ENCODE data around the gene GALNT16.

The GALNT16 gene

DNA sequence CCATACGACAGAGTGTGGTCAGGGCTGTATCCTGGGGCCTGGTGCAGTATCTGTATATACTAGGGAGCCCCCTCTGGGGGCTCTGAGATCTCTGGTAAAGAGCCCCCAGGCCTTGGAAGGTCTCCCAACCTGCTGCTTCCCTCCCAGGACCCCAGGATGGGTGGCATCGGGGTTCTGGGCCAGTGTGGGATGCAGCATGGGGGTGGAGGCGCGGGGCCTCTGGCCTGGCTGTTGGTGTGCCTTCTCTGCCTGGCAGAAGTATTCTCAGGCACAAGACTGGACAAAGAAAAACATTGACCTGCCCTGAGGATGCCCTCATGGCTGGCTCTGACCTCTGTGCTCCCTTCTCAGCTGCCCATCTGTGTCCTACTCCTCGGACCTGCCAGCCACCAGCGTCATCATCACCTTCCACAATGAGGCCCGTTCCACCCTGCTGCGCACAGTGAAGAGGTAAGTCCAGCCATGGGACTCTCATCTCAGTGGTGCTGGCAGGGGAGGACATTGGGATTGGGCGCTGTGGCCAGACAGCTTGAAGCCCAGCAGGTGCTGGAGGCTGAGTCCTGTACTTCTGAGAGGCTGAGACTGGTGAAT is 64.5 kb downstream of the GALNT16 start:
- Mint-ChIP-seq H3K36me3 (ENCODE audit: low read depth) (no peaks in the 10 kb centered on the region), H3K27ac (no peak overlapping the region)

GRCh38 chr14:69325086-69325485 is 65.1 kb downstream of the GALNT16 start:
- Mint-ChIP-seq H3K4me3 (no peak overlapping the region), H3K9me3 (no peaks in the 10 kb centered on the region), H3K4me1 (ENCODE audit: low read depth) (no peaks in the 10 kb centered on the region), H3K36me3 (ENCODE audit: low read depth) (no peaks in the 10 kb centered on the region), H3K27ac (no peak overlapping the region), H3K27me3 (ENCODE audit: low read depth) (no peaks in the 10 kb centered on the region)

More for the DNA sequence above, 64.5 kb downstream of the GALNT16 start:
- Mint-ChIP-seq H3K4me1 (ENCODE audit: low read depth) (no peaks in the 10 kb centered on the region), H3K4me3 (no peak overlapping the region), H3K9me3 (no peaks in the 10 kb centered on the region), H3K27me3 (ENCODE audit: low read depth) (no peaks in the 10 kb centered on the region)

GRCh38 chr14:69325646-69326265 is 65.8 kb downstream of the GALNT16 start:
- Mint-ChIP-seq H3K4me3 (no peak overlapping the region), H3K27ac (no peak overlapping the region), H3K9me3 (no peaks in the 10 kb centered on the region), H3K4me1 (ENCODE audit: low read depth) (no peaks in the 10 kb centered on the region), H3K27me3 (ENCODE audit: low read depth) (no peaks in the 10 kb centered on the region), H3K36me3 (ENCODE audit: low read depth) (no peaks in the 10 kb centered on the region)

- Mint-ChIP-seq H3K4me1 (ENCODE audit: low read depth) (no peaks in the 10 kb centered on the region), H3K9me3 (no peaks in the 10 kb centered on the region), H3K4me3 (no peak overlapping the region), H3K36me3 (ENCODE audit: low read depth) (no peaks in the 10 kb centered on the region), H3K27ac (no peak overlapping the region), H3K27me3 (ENCODE audit: low read depth) (no peaks in the 10 kb centered on the region)
Measured at GRCh38 chr14:69326611-69327010, 66.7 kb downstream of the GALNT16 start.

DNA sequence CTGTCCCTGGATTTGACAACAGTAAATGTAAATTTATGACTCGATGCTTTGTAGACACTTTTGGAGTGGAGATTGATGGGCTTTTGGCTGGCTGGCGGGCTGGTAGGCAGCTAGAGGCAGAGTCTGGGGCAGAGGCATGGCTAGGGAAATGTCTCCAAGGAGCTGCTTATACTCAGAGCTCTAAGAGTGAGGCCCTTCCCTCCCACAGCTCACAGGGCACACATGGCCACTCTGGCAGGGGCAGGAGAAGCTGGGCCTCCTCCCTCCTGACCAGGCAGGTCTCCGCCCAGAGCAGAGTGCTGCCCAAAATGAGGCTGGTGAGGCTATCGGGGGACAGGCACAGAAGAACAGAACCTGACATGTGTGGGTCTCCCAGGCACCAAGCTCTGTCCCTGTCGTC is 67.5 kb downstream of the GALNT16 start:
- no peak overlapping the region for H3K4me3 Mint-ChIP-seq
- H3K36me3 Mint-ChIP-seq (ENCODE audit: low read depth) = no peaks in the 10 kb centered on the region
- H3K27ac Mint-ChIP-seq = no peak overlapping the region
- no peaks in the 10 kb centered on the region for H3K27me3 Mint-ChIP-seq (ENCODE audit: low read depth)
- no peaks in the 10 kb centered on the region for H3K4me1 Mint-ChIP-seq (ENCODE audit: low read depth)
- no peaks in the 10 kb centered on the region for H3K9me3 Mint-ChIP-seq

DNA sequence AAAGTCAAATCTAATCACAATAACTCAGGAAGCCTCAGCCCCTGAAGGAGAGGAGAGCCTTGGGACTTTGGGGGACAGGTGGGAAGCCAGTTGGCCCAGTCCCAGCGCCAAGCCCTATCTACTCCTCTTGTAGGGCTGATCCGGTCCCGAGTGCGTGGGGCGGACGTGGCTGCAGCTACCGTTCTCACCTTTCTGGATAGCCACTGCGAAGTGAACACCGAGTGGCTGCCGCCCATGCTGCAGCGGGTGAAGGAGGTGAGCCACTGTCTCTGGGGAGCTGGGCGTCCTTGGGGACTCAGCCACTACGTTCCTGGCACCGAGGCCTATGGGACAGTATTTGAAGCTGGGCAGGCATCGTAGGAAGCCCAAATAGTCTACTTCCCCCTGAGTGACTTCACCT is 68.4 kb downstream of the GALNT16 start:
- Mint-ChIP-seq H3K27me3 (ENCODE audit: low read depth) (peaks cover 1% of the 10 kb centered on the region), H3K27ac (no peak overlapping the region), H3K4me3 (no peak overlapping the region), H3K36me3 (ENCODE audit: low read depth) (no peaks in the 10 kb centered on the region), H3K9me3 (no peaks in the 10 kb centered on the region), H3K4me1 (ENCODE audit: low read depth) (no peaks in the 10 kb centered on the region)

DNA sequence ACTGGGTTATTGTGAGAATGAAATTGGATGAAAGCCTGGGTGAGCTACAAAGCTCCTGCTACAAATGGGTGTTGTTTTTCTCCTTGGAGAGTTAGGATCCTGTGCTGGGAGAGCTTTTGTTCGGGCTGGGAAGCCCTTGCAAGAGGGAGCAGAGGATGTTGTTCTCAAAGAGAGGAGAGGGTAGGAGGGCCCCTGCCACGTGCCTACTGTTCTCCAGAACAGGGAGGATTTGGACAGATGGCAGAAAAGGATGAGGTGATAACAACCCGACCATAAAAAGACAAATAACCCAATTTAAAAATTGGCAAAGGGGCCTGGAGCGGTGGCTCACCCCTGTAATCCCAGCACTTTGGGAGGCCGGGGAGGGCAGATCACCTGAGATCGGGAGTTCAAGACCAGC is 68.8 kb downstream of the GALNT16 start:
- Mint-ChIP-seq H3K4me1 (ENCODE audit: low read depth) (no peaks in the 10 kb centered on the region), H3K9me3 (no peaks in the 10 kb centered on the region), H3K27me3 (ENCODE audit: low read depth) (peaks cover 4% of the 10 kb centered on the region), H3K4me3 (no peak overlapping the region), H3K27ac (no peak overlapping the region), H3K36me3 (ENCODE audit: low read depth) (no peaks in the 10 kb centered on the region)

GRCh38 chr14:69331206-69331605 is 71.2 kb downstream of the GALNT16 start:
- Mint-ChIP-seq H3K27ac (no peak overlapping the region), H3K4me3 (no peak overlapping the region)

GRCh38 chr14:69332782-69333395 is 72.9 kb downstream of the GALNT16 start:
- Mint-ChIP-seq H3K36me3 (ENCODE audit: low read depth) (no peaks in the 10 kb centered on the region), H3K27me3 (ENCODE audit: low read depth) (peaks cover 4% of the 10 kb centered on the region), H3K4me3 (no peak overlapping the region), H3K9me3 (no peaks in the 10 kb centered on the region), H3K27ac (no peak overlapping the region), H3K4me1 (ENCODE audit: low read depth) (peaks cover 5% of the 10 kb centered on the region)

More at GRCh38 chr14:69331206-69331605, 71.2 kb downstream of the GALNT16 start:
- Mint-ChIP-seq H3K9me3 (no peaks in the 10 kb centered on the region), H3K36me3 (ENCODE audit: low read depth) (no peaks in the 10 kb centered on the region), H3K27me3 (ENCODE audit: low read depth) (peaks cover 4% of the 10 kb centered on the region), H3K4me1 (ENCODE audit: low read depth) (peaks cover 5% of the 10 kb centered on the region)

DNA sequence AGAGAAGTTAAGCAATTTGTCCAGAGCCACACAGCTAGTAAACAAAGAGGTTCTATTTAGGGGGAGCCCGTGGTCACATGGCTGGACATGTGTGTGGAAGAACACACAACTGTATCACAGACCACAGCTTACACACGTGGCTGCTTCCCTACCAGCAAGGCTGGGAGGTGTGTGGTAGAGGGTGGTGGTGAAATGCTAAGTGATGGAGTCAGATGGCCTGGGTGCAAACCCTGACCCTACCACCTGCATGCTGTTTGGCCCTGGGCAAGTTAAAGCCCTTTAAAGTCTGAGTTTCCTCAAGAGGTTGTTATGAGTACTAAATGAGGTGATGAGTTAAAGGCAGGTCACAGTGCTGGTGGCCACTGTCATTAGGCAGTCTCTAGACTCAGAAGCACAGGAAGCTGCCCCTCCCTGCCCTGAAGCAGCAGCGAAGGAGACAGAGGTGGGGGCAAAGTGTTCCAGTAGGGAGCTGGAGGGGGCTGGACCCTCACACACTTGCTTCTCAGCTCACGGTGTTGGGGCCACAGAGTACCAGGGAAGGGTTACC is 73.9 kb downstream of the GALNT16 start:
- Mint-ChIP-seq H3K4me1 (ENCODE audit: low read depth) (peaks cover 5% of the 10 kb centered on the region), H3K9me3 (no peaks in the 10 kb centered on the region), H3K4me3 (no peak overlapping the region), H3K27ac (no peak overlapping the region), H3K27me3 (ENCODE audit: low read depth) (peaks cover 4% of the 10 kb centered on the region), H3K36me3 (ENCODE audit: low read depth) (no peaks in the 10 kb centered on the region)

DNA sequence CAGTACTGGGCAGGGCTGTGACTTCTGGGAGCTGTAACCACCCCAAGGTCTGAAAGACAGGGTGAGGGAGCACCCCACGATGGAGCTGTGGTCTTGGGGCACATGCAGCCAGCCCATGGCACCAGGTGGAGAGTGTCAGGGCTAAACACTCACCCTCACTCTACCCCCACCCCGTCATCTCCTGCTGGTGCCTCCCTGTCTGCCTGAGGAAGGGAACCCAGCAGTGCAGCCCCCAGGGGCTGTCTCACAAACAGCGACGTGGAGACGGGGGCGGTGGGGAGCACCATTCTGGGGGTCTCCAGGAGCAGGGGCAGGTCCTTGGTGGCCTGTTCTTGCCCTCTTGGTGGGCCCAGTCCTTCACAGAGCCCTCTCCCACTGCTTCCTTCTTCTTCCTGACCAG is 74.6 kb downstream of the GALNT16 start:
- Mint-ChIP-seq H3K27ac (no peak overlapping the region), H3K4me1 (ENCODE audit: low read depth) (peaks cover 5% of the 10 kb centered on the region), H3K4me3 (no peak overlapping the region)

DNA sequence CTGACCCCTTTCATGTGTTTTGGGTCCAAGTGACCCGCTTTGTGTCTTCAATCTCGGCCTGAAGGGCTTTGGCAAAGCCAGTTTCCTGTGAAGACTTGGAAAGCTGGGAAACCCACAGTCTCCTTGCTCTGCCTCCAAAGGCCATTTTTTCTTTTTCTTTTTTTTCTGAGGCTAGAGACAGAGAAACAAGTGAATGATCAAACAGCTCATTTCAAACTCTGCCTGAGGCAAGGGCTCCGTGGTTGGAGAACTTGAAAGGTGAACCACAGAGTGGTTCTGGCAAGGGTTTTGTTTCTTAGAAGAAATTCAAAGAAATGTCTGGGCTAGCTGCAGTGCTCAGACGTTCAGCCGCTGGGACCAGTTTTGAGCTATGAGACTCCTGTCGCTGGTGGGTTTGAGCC is 75.4 kb downstream of the GALNT16 start:
- H3K4me3 Mint-ChIP-seq = no peak overlapping the region
- no peaks in the 10 kb centered on the region for H3K36me3 Mint-ChIP-seq (ENCODE audit: low read depth)
- H3K4me1 Mint-ChIP-seq (ENCODE audit: low read depth) = peaks cover 5% of the 10 kb centered on the region
- H3K27me3 Mint-ChIP-seq (ENCODE audit: low read depth) = peaks cover 4% of the 10 kb centered on the region
- H3K27ac Mint-ChIP-seq = no peak overlapping the region
- no peaks in the 10 kb centered on the region for H3K9me3 Mint-ChIP-seq

More for the DNA sequence above, 74.6 kb downstream of the GALNT16 start:
- Mint-ChIP-seq H3K9me3 (no peaks in the 10 kb centered on the region), H3K36me3 (ENCODE audit: low read depth) (no peaks in the 10 kb centered on the region), H3K27me3 (ENCODE audit: low read depth) (peaks cover 4% of the 10 kb centered on the region)

DNA sequence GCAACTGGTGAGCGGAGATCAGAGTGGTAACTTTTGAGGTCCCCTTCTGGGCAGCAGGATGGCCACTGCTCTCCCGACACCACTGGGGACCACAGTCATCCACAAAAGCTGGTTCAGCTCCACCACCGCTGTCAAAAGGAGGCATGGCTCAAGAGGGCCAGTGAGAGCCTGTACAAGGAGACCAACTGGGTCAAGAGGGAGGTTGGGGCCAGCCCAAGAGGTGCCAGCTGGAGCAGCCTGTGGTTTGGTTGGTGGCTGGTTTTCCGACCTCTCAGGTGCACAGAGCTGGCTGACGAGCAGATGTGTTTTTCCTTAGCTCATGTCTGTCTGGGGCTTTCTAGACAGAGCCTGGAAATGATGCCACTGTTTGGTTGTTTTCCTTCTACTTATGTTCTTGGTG is 78.0 kb downstream of the GALNT16 start:
- no peaks in the 10 kb centered on the region for H3K9me3 Mint-ChIP-seq
- H3K27ac Mint-ChIP-seq = no peak overlapping the region
- no peaks in the 10 kb centered on the region for H3K36me3 Mint-ChIP-seq (ENCODE audit: low read depth)
- H3K27me3 Mint-ChIP-seq (ENCODE audit: low read depth) = peaks cover 4% of the 10 kb centered on the region
- no peak overlapping the region for H3K4me3 Mint-ChIP-seq
- peaks cover 5% of the 10 kb centered on the region for H3K4me1 Mint-ChIP-seq (ENCODE audit: low read depth)

DNA sequence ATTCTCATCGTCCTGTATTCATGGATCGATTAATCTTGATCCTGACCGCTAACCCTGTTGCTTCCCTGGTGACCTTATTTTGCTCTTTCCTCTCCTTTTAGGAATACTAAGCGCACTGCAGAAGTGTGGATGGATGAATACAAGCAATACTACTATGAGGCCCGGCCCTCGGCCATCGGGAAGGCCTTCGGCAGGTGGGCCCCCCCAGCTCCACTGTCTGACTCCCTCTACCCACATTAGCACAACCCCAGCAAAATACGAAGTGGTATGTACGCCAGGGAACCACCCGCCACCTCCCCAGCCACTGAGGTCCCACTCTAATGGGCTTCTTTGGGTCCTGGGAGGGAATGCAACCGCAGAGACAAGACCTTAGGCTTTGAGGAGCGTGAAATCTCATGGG is 79.5 kb downstream of the GALNT16 start:
- Mint-ChIP-seq H3K4me3 (no peak overlapping the region), H3K27me3 (ENCODE audit: low read depth) (peaks cover 6% of the 10 kb centered on the region), H3K9me3 (no peaks in the 10 kb centered on the region), H3K4me1 (ENCODE audit: low read depth) (peaks cover 5% of the 10 kb centered on the region), H3K36me3 (ENCODE audit: low read depth) (no peaks in the 10 kb centered on the region), H3K27ac (no peak overlapping the region)

- Mint-ChIP-seq H3K4me3 (no peak overlapping the region), H3K27ac (no peak overlapping the region), H3K27me3 (ENCODE audit: low read depth) (peaks cover 13% of the 10 kb centered on the region), H3K4me1 (ENCODE audit: low read depth) (no peaks in the 10 kb centered on the region), H3K9me3 (no peaks in the 10 kb centered on the region), H3K36me3 (ENCODE audit: low read depth) (no peaks in the 10 kb centered on the region)
Measured at GRCh38 chr14:69342928-69343525, 83.1 kb downstream of the GALNT16 start.

Data from T-helper 1 cell treated with Interleukin-12 subunit alpha and Interleukin-12 subunit beta and Interleukin-4 antibody, amounts not matched to agents 30 μg/mL and 1 μg/mL, for 36 hours (primary cell).